Calu3 (cell line): ENCODE measurements around the gene DUS2. TPM values are rescaled to one million over a fixed set of nuclear protein-coding genes. Genes with fewer than 3 reads are reported as not detected.

Experiments used
- BruUV-seq: library from RNA; stranded (reverse); fragments of 400-500 nt; replicated peaks from 2 replicates; lab custom pipeline; 2021; lab: Mats Ljungman, UMichigan
- CTCF ChIA-PET: fragments of 300-600 bp; sonication (Branson Sonifier 250); formaldehyde crosslinking; loops from one replicate; lab custom pipeline; 2022; ENCODE audit warnings: antibody characterized with exemption; lab: Charles Lee
- DNase-seq: peaks from one replicate; pipeline ENCODE4 v3.0.0; 2022
- H3K27ac Mint-ChIP-seq: one replicate; pipeline ENCODE4 v1.8.0; 2022; ENCODE audit warnings: mixed read lengths; ENCODE audit not compliant: unreplicated experiment
- H3K27me3 Mint-ChIP-seq: one replicate; pipeline ENCODE4 v1.8.0; 2022; ENCODE audit warnings: mixed read lengths; ENCODE audit not compliant: unreplicated experiment
- H3K36me3 Mint-ChIP-seq: one replicate; pipeline ENCODE4 v1.8.0; 2022; ENCODE audit warnings: mild to moderate bottlenecking, moderate library complexity, mixed read lengths; ENCODE audit not compliant: insufficient read depth, unreplicated experiment
- H3K4me1 Mint-ChIP-seq: one replicate; pipeline ENCODE4 v1.8.0; 2022; ENCODE audit warnings: mild to moderate bottlenecking, low read depth, mixed read lengths; ENCODE audit not compliant: unreplicated experiment
- H3K4me3 Mint-ChIP-seq: one replicate; pipeline ENCODE4 v1.8.0; 2022; ENCODE audit warnings: mild to moderate bottlenecking, low read depth, moderate library complexity, mixed read lengths; ENCODE audit not compliant: unreplicated experiment
- H3K9me3 Mint-ChIP-seq: one replicate; pipeline ENCODE4 v1.8.0; 2022; ENCODE audit warnings: low read depth, mixed read lengths; ENCODE audit not compliant: unreplicated experiment
- intact Hi-C: fragments of 100-400 bp; cut with micrococcal nuclease; formaldehyde crosslinking; loops from one replicate; pipeline ENCODE4 v1.10.0; 2022; ENCODE audit not compliant: unreplicated experiment
- total RNA-seq: library from RNA; stranded (reverse); gene quantifications from 2 replicates; pipeline ENCODE4 v1.2.3, GENCODE V29; 2022
- TF ChIP-seq, protein P1 (sequence below): fragments of 200-600 bp; IDR thresholded peaks from one replicate; pipeline ENCODE4 v1.8.0; 2022; ENCODE audit warnings: antibody characterized with exemption; ENCODE audit not compliant: unreplicated experiment

Gene DUS2
- total RNA-seq, 1 experiment from 2014 or later: 33.5 TPM

DNA sequence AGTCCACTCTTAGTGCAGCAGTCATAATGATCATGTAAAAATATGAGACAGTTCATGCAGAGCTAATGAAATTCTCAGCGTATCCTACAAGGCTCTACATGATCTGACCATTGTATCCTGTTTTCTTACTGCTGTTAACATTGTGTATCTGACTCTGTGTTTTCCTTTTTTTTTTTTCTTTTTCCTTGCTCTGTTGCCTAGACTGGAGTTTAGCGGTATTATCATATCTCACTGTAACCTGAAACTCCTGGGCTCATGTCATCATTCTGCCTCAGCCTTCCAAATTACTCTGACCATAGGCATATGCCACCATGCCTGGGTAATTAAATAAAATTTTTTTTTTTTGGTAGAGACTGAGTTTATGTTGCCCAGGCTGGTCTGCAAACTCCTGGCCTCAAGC lies 12.1 kb downstream of the DUS2 start:
- TF ChIP-seq, protein P1, sequence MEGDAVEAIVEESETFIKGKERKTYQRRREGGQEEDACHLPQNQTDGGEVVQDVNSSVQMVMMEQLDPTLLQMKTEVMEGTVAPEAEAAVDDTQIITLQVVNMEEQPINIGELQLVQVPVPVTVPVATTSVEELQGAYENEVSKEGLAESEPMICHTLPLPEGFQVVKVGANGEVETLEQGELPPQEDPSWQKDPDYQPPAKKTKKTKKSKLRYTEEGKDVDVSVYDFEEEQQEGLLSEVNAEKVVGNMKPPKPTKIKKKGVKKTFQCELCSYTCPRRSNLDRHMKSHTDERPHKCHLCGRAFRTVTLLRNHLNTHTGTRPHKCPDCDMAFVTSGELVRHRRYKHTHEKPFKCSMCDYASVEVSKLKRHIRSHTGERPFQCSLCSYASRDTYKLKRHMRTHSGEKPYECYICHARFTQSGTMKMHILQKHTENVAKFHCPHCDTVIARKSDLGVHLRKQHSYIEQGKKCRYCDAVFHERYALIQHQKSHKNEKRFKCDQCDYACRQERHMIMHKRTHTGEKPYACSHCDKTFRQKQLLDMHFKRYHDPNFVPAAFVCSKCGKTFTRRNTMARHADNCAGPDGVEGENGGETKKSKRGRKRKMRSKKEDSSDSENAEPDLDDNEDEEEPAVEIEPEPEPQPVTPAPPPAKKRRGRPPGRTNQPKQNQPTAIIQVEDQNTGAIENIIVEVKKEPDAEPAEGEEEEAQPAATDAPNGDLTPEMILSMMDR: no peak
- no peak for DNase-seq
- H3K27ac Mint-ChIP-seq: no peak overlapping the region
- CTCF ChIA-PET: interaction anchor here (0.7 kb wide), 1 partner anchor 1055 kb away, joined by 4 read pairs; no protein-coding TSS in a partner anchor
- intact Hi-C loops: no loop called here
- peaks cover 17% of the 10 kb centered on the region for H3K4me1 Mint-ChIP-seq
- no peaks in the 10 kb centered on the region for H3K9me3 Mint-ChIP-seq
- H3K27me3 Mint-ChIP-seq: no peaks in the 10 kb centered on the region
- H3K4me3 Mint-ChIP-seq: no peak overlapping the region
- no TSS peak for BruUV-seq
- H3K36me3 Mint-ChIP-seq: peaks cover 11% of the 10 kb centered on the region

DNA sequence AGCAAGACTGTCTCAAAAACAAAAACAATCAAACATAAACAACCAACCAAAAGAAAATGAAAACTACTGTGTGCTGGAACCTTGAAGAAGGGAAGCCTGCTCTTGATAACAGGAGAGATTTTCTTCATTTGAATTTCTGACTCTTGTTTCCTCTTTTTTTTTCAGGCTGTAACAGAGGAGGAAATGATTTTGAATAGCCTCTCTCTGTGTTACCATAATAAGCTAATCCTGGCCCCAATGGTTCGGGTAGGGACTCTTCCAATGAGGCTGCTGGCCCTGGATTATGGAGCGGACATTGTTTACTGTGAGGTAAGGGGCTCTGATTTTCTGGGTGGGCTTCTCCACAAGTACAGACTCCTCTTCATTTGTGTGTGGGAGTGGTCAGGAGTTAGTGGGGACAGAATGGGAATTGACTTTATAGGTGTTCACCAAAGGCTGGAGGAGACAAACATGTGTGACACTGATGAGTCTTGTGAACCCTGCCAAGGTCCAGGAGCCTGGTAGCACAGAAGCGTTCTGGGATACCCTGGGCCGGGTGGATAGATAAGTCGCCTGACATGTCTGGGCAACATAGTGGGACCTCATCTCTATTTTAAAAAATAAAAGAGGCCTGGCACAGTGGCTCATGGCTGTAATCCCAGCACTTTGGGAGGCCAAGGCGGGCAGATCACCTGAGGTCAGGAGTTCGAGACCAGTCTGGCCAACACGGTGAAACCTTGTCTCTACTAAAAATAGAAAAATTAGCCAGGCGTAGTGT lies 14.9 kb downstream of the DUS2 start:
- Mint-ChIP-seq H3K27ac (no peak overlapping the region), H3K36me3 (peaks cover 11% of the 10 kb centered on the region), H3K9me3 (no peaks in the 10 kb centered on the region), H3K27me3 (no peaks in the 10 kb centered on the region), H3K4me1 (no peaks in the 10 kb centered on the region), H3K4me3 (no peak overlapping the region)
- TF ChIP-seq, protein P1: no peak
- no TSS peak for BruUV-seq
- intact Hi-C loops: no loop called here
- no peak for DNase-seq
- CTCF ChIA-PET: no interaction called here

DNA sequence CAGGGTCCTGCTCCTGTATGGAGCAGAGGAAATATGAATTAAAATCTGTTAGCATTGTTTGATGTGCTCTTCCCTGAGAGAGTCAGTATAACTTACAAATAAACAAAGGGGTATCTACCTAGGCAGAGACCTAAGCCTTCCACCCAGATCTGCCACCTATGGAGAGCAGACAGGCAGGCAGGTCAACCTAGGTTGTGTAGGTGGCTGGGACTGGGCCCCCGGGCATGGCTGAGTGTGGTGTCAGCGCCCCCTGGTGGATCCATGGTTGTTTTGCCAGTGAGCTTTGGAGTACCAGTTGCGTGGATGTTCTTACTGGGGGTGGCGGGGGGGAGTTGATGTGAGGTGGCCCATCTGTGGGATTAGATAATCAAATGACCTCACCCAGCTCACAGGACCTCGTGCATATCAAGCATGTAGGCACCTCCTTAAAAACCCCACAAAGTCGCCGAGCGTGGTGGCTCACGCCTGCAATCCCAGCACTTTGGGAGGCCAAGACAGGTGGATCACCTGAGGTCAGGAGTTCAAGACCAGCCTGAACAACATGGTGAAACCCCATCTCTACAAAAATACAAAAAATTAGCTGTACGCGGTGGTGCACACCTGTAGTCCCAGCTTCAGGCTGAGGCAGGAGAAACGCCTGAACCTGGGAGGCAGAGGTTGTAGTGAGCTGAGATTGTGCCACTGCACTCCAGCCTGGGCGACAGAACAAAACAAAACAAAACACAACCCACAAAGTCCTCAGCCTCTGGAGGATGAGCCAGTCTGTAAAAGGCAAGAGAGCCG lies 17.6 kb downstream of the DUS2 start:
- peaks cover 11% of the 10 kb centered on the region for H3K36me3 Mint-ChIP-seq
- H3K27ac Mint-ChIP-seq: no peak overlapping the region
- H3K27me3 Mint-ChIP-seq: no peaks in the 10 kb centered on the region
- intact Hi-C loops: loop anchor here (1.0 to 5.0 kb wide), 3 partner anchors 47 to 228 kb away; no protein-coding TSS in a partner anchor
- TF ChIP-seq, protein P1: peak; percentile 83
- BruUV-seq: no TSS peak
- no peaks in the 10 kb centered on the region for H3K4me1 Mint-ChIP-seq
- no peak overlapping the region for H3K4me3 Mint-ChIP-seq
- CTCF ChIA-PET: interaction anchor here (0.6 to 1.1 kb wide), 15 partner anchors 21 to 1547 kb away, joined by 3 to 8 read pairs (median 4); partner anchors contain the start of genes RANBP10 and TSNAXIP1
- no peaks in the 10 kb centered on the region for H3K9me3 Mint-ChIP-seq
- DNase-seq: peak; percentile 93

DNA sequence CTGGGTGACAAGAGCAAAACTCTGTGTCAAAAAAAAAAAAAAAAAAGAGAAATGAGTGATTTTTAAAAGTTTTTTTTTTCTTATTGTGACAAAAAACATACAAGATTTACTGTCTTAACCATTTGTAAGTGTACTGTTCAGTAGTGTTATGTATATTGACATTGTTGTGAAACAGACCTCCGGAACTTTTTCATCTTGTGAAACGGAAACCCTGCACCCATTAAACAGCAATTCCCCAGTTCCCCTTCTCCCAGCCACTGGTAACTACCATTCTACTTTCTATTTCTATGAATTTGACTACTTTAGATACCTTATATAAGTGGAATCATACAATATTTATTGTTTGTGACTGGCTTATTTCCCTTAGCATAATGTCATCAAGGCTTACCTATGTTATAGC lies 18.7 kb downstream of the DUS2 start:
- no peaks in the 10 kb centered on the region for H3K27me3 Mint-ChIP-seq
- H3K36me3 Mint-ChIP-seq: peaks cover 11% of the 10 kb centered on the region
- no peak for DNase-seq
- H3K4me1 Mint-ChIP-seq: no peaks in the 10 kb centered on the region
- TF ChIP-seq, protein P1: no peak
- BruUV-seq: no TSS peak
- CTCF ChIA-PET: no interaction called here
- intact Hi-C loops: loop anchor here (5.0 kb wide), 1 partner anchor 229 kb away; no protein-coding TSS in a partner anchor
- no peak overlapping the region for H3K27ac Mint-ChIP-seq
- H3K9me3 Mint-ChIP-seq: no peaks in the 10 kb centered on the region
- H3K4me3 Mint-ChIP-seq: no peak overlapping the region
